Measurements from ENCODE around the gene ZBTB2. TPM values are rescaled to one million over a fixed set of nuclear protein-coding genes. Genes with fewer than 3 reads are reported as not detected.
"Not testable (repeated sequence)": the region's sequence is repeated elsewhere in the genome, so short reads cannot be mapped to it uniquely, and the experiment has no call there.

ZBTB2 gene
- total RNA-seq, 1 donor from 2014 or later: 8.9 TPM

DNA sequence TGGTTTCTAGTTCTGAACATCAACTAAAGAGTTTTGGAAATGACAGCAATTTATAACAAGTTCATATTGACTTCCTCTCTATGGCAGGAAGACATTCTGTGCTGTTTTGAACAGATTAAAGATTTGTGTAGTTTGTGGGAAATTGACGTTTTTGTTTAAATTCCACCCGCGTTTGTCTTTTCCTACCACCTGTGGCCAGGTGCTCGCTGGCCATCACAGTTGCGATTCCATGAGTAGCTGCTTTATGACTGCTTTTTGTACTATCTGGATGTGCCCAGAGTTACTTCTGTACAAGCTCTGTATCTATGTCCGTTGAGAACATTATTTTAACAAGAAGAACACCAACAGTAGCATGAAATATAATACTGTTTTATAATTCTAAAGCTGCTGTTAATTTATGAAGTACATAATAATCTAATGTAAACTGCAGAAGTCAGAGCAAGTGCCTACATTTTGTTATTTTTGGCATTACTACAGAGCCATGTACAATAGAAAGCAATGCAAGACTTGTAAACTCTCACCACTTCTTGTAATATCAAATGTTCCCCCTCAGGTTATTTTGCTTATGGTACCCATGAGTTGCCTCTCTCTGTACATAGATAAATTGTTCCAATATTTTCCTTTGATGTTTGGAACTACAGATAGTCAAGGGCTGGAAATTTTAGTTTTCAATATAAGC is 33.5 kb downstream of the ZBTB2 start:
- no peak for TF ChIP-seq CTCF (conservative IDR thresholded peaks at IDR 0.05; ENCODE audit: low read depth, low read length)
- no peak for DNase-seq (ENCODE audit: low read depth)
- no peak overlapping the region for H3K4me3 ChIP-seq (ENCODE audit: low read depth, low read length)

GRCh38 chr6:151356983-151357382 is 34.4 kb downstream of the ZBTB2 start:
- not testable (repeated sequence) for DNase-seq (ENCODE audit: low read depth); H3K4me3 ChIP-seq (ENCODE audit: low read depth, low read length)

DNA sequence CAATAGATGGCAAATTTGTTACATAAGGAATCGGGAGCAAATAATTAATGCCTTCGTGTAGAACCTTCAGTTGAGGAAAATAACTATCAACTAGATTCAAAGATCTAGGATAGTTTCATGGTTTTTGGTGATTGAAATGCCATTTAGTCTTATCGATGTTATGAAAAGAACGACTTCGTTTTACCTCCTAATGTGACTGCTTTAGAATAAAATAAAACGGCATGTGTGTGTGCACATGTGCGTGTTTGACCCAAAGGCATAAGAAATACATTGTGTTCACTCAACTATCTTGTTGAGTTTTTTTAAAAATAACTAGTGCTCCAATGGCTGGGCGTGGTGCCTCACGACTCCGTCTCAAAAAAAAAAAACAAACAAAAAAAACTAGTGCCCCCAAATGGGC is 37.6 kb downstream of the ZBTB2 start:
- DNase-seq (ENCODE audit: low read depth): no peak
- H3K4me3 ChIP-seq (ENCODE audit: low read depth, low read length): no peak overlapping the region
- TF ChIP-seq CTCF (conservative IDR thresholded peaks at IDR 0.05; ENCODE audit: low read depth, low read length): no peak

DNA sequence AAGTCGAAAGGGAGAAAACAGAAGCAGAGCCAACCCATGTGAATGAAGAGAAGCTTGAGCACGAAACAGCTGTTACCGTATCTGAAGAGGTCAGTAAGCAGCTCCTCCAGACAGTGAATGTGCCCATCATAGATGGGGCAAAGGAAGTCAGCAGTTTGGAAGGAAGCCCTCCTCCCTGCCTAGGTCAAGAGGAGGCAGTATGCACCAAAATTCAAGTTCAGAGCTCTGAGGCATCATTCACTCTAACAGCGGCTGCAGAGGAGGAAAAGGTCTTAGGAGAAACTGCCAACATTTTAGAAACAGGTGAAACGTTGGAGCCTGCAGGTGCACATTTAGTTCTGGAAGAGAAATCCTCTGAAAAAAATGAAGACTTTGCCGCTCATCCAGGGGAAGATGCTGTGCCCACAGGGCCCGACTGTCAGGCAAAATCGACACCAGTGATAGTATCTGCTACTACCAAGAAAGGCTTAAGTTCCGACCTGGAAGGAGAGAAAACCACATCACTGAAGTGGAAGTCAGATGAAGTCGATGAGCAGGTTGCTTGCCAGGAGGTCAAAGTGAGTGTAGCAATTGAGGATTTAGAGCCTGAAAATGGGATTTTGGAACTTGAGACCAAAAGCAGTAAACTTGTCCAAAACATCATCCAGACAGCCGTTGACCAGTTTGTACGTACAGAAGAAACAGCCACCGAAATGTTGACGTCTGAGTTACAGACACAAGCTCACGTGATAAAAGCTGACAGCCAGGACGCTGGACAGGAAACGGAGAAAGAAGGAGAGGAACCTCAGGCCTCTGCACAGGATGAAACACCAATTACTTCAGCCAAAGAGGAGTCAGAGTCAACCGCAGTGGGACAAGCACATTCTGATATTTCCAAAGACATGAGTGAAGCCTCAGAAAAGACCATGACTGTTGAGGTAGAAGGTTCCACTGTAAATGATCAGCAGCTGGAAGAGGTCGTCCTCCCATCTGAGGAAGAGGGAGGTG is 38.7 kb downstream of the ZBTB2 start:
- DNase-seq (ENCODE audit: low read depth): no peak
- H3K4me3 ChIP-seq (ENCODE audit: low read depth, low read length): no peak overlapping the region
- TF ChIP-seq CTCF (conservative IDR thresholded peaks at IDR 0.05; ENCODE audit: low read depth, low read length): no peak

DNA sequence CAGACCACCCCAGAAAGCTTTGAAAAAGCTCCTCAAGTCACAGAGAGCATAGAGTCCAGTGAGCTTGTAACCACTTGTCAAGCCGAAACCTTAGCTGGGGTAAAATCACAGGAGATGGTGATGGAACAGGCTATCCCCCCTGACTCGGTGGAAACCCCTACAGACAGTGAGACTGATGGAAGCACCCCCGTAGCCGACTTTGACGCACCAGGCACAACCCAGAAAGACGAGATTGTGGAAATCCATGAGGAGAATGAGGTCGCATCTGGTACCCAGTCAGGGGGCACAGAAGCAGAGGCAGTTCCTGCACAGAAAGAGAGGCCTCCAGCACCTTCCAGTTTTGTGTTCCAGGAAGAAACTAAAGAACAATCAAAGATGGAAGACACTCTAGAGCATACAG is 39.6 kb downstream of the ZBTB2 start:
- TF ChIP-seq CTCF (conservative IDR thresholded peaks at IDR 0.05; ENCODE audit: low read depth, low read length): no peak
- no peak for DNase-seq (ENCODE audit: low read depth)
- H3K4me3 ChIP-seq (ENCODE audit: low read depth, low read length): no peak overlapping the region

- no peak for DNase-seq (ENCODE audit: low read depth)
- H3K4me3 ChIP-seq (ENCODE audit: low read depth, low read length): no peak overlapping the region
- TF ChIP-seq CTCF (conservative IDR thresholded peaks at IDR 0.05; ENCODE audit: low read depth, low read length): no peak
These were observed 40.1 kb downstream of the ZBTB2 start for GRCh38 chr6:151351146-151351700.

DNA sequence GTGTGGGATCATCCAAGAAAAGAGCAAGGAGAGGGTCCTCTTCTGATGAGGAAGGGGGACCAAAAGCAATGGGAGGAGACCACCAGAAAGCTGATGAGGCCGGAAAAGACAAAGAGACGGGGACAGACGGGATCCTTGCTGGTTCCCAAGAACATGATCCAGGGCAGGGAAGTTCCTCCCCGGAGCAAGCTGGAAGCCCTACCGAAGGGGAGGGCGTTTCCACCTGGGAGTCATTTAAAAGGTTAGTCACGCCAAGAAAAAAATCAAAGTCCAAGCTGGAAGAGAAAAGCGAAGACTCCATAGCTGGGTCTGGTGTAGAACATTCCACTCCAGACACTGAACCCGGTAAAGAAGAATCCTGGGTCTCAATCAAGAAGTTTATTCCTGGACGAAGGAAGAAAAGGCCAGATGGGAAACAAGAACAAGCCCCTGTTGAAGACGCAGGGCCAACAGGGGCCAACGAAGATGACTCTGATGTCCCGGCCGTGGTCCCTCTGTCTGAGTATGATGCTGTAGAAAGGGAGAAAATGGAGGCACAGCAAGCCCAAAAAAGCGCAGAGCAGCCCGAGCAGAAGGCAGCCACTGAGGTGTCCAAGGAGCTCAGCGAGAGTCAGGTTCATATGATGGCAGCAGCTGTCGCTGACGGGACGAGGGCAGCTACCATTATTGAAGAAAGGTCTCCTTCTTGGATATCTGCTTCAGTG is 40.8 kb downstream of the ZBTB2 start:
- DNase-seq (ENCODE audit: low read depth): no peak
- no peak for TF ChIP-seq CTCF (conservative IDR thresholded peaks at IDR 0.05; ENCODE audit: low read depth, low read length)
- H3K4me3 ChIP-seq (ENCODE audit: low read depth, low read length): no peak overlapping the region

Measured in epithelial cell of proximal tubule (primary cell).